WTC11 (cell line): ENCODE measurements around the gene ATP2A1. TPM values are rescaled to one million over a fixed set of nuclear protein-coding genes. Genes with fewer than 3 reads are reported as not detected.

Experiments used
- ATAC-seq: fragments of 200-7000 bp; cut with Tn5 transposase; 2 replicates; pipeline ENCODE4 v1.10.0; 2021; ENCODE audit warnings: mild to moderate bottlenecking, moderate library complexity
- CTCF ChIA-PET: fragments of 300-600 bp; sonication (Branson Sonifier 250); formaldehyde crosslinking; loops from one replicate; lab custom pipeline; 2021; ENCODE audit warnings: antibody characterized with exemption; lab: Charles Lee
- POLR2A ChIA-PET: fragments of 350-600 bp; sonication (Branson Sonifier 250); formaldehyde crosslinking; loops from one replicate; lab custom pipeline; 2021; ENCODE audit warnings: antibody characterized with exemption; lab: Charles Lee
- DNase-seq: peaks from one replicate; pipeline ENCODE4 v3.0.0; 2021; ENCODE audit warnings: low spot score
- H3K27ac Mint-ChIP-seq: 2 replicates; pipeline ENCODE4 v1.8.0; 2021; ENCODE audit warnings: mixed read lengths
- H3K27me3 Mint-ChIP-seq: 2 replicates; pipeline ENCODE4 v1.8.0; 2021; ENCODE audit warnings: low read depth, mild to moderate bottlenecking, moderate library complexity, mixed read lengths
- H3K36me3 Mint-ChIP-seq: 2 replicates; pipeline ENCODE4 v1.8.0; 2021; ENCODE audit warnings: mixed read lengths
- H3K4me1 Mint-ChIP-seq: 2 replicates; pipeline ENCODE4 v1.8.0; 2022; ENCODE audit warnings: mixed read lengths
- H3K4me3 Mint-ChIP-seq: 2 replicates; pipeline ENCODE4 v1.8.0; 2021; ENCODE audit warnings: mild to moderate bottlenecking, moderate library complexity, mixed read lengths
- H3K9me3 Mint-ChIP-seq: 2 replicates; pipeline ENCODE4 v1.8.0; 2021; ENCODE audit warnings: mixed read lengths
- ATF1 ChIP-seq: sonication (generic); formaldehyde crosslinking; IDR thresholded peaks from 2 replicates; pipeline ENCODE4 v1.8.1; 2023; ENCODE audit warnings: mild to moderate bottlenecking, moderate library complexity, missing genetic modification reagents
- ELF4 ChIP-seq: sonication (generic); formaldehyde crosslinking; IDR thresholded peaks from 2 replicates; pipeline ENCODE4 v1.8.1; 2022; ENCODE audit warnings: low read depth, mild to moderate bottlenecking, moderate library complexity, missing genetic modification reagents
- HMGA2 ChIP-seq: fragments of 250-450 bp; sonication (Bioruptor Pico); IDR thresholded peaks from 2 replicates; pipeline ENCODE4 v1.4.0; 2021; ENCODE audit warnings: mild to moderate bottlenecking, moderate library complexity
- KAT7 ChIP-seq: sonication (generic); formaldehyde crosslinking; IDR thresholded peaks from 2 replicates; pipeline ENCODE4 v1.8.1; 2023; ENCODE audit warnings: missing genetic modification reagents, mild to moderate bottlenecking, borderline replicate concordance
- NR1H2 ChIP-seq: sonication (generic); formaldehyde crosslinking; IDR thresholded peaks from 2 replicates; pipeline ENCODE4 v1.9.0; 2021; ENCODE audit warnings: mild to moderate bottlenecking, moderate library complexity, missing genetic modification reagents
- RELA ChIP-seq: sonication (generic); formaldehyde crosslinking; IDR thresholded peaks from 2 replicates; pipeline ENCODE4 v1.8.1; 2022; ENCODE audit warnings: missing genetic modification reagents, mild to moderate bottlenecking, borderline replicate concordance
- SMAD4 ChIP-seq: sonication (generic); formaldehyde crosslinking; IDR thresholded peaks from 2 replicates; pipeline ENCODE4 v1.8.0; 2022; ENCODE audit warnings: mild to moderate bottlenecking, missing genetic modification reagents
- ZNF317 ChIP-seq: sonication (generic); formaldehyde crosslinking; IDR thresholded peaks from 2 replicates; pipeline ENCODE4 v1.8.1; 2023; ENCODE audit warnings: low read depth, mild to moderate bottlenecking, moderate library complexity, missing genetic modification reagents, borderline replicate concordance
- ZNF416 ChIP-seq: fragments of 250-450 bp; sonication (Bioruptor Pico); IDR thresholded peaks from 2 replicates; pipeline ENCODE4 v1.9.0; 2021; ENCODE audit warnings: mild to moderate bottlenecking, inconsistent platforms
- total RNA-seq: library from RNA; stranded (reverse); gene quantifications from 3 replicates; pipeline ENCODE4 v1.2.3, GENCODE V29; 2021
- TF ChIP-seq, protein P1 (sequence below): fragments of 200-600 bp; IDR thresholded peaks from 2 replicates; pipeline ENCODE4 v1.8.0; 2022; ENCODE audit warnings: antibody characterized with exemption
- TF ChIP-seq, protein P2 (sequence below): sonication (generic); formaldehyde crosslinking; IDR thresholded peaks from 2 replicates; pipeline ENCODE4 v1.8.0; 2022; ENCODE audit warnings: missing genetic modification reagents
- TF ChIP-seq, protein P3 (sequence below): fragments of 250-450 bp; sonication (Bioruptor Pico); IDR thresholded peaks from 2 replicates; pipeline ENCODE4 v1.9.0; 2021; ENCODE audit warnings: mild to moderate bottlenecking, borderline replicate concordance
- TF ChIP-seq, protein P4 (sequence below): sonication (generic); formaldehyde crosslinking; IDR thresholded peaks from 2 replicates; pipeline ENCODE4 v1.8.0; 2022; ENCODE audit warnings: mild to moderate bottlenecking, missing genetic modification reagents
- TF ChIP-seq, protein P5 (sequence below): sonication (generic); formaldehyde crosslinking; IDR thresholded peaks from 2 replicates; pipeline ENCODE4 v1.8.1; 2022; ENCODE audit warnings: low read depth, mild to moderate bottlenecking, moderate library complexity, missing genetic modification reagents, borderline replicate concordance
- TF ChIP-seq, protein P6 (sequence below): sonication (generic); formaldehyde crosslinking; IDR thresholded peaks from 2 replicates; pipeline ENCODE4 v1.8.1; 2022; ENCODE audit warnings: mild to moderate bottlenecking, moderate library complexity, missing genetic modification reagents
- TF ChIP-seq, protein P7 (sequence below): fragments of 250-450 bp; sonication (Bioruptor Pico); IDR thresholded peaks from 2 replicates; pipeline ENCODE4 v1.9.0; 2021; ENCODE audit warnings: mild to moderate bottlenecking

ATP2A1 gene
- total RNA-seq, 1 experiment from 2014 or later, result 6.4 TPM

DNA sequence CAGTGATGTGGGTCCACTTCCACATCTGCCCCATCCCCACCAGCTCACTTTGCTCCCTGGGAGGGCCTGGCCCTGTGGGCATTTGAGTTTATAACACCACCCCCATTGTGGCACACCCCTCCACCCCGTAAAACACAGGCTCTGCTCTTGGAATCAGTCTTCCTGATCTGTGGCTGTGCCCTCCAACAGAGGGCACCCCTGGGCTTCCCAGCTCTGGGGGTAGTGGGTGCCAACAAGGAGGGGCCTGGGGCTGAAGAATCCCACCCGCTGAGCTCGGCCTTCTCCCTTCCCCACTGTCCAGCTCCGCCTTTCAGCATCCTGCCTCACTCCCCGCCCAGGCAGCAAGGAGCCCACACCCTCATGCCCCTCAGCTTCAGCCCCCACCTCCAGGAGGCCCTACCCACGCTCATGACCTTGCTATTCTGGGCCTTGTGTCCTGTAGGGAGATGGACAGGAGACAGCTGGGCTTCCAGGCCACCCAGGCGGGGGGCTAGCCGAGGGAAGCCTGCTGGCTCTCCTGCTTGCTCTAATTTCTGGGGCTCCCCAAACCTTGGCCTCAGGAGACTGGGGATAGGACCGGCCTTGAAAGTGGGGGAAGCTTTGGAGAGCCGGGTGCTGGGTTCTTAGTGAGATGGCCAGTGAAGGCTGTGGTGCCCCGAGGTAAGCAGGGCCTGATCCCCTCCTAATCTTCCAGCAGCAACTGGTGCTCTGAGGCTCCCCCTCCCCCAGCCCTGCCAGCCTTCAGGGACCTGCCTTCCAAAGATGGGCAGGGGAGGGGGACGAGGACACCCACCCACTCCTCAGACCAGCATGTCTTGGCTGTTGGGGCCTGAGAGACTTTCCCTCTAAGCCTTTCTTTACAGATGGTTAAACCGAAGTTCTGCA lies 2.9 kb upstream of the ATP2A1 start (continued):
- TF ChIP-seq, protein P1, sequence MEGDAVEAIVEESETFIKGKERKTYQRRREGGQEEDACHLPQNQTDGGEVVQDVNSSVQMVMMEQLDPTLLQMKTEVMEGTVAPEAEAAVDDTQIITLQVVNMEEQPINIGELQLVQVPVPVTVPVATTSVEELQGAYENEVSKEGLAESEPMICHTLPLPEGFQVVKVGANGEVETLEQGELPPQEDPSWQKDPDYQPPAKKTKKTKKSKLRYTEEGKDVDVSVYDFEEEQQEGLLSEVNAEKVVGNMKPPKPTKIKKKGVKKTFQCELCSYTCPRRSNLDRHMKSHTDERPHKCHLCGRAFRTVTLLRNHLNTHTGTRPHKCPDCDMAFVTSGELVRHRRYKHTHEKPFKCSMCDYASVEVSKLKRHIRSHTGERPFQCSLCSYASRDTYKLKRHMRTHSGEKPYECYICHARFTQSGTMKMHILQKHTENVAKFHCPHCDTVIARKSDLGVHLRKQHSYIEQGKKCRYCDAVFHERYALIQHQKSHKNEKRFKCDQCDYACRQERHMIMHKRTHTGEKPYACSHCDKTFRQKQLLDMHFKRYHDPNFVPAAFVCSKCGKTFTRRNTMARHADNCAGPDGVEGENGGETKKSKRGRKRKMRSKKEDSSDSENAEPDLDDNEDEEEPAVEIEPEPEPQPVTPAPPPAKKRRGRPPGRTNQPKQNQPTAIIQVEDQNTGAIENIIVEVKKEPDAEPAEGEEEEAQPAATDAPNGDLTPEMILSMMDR, result no peak
- TF ChIP-seq SMAD4 (CRISPR knock-in tag) (no peak), ZNF416 (CRISPR knock-in tag) (no peak), ZNF317 (CRISPR knock-in tag) (no peak)

DNA sequence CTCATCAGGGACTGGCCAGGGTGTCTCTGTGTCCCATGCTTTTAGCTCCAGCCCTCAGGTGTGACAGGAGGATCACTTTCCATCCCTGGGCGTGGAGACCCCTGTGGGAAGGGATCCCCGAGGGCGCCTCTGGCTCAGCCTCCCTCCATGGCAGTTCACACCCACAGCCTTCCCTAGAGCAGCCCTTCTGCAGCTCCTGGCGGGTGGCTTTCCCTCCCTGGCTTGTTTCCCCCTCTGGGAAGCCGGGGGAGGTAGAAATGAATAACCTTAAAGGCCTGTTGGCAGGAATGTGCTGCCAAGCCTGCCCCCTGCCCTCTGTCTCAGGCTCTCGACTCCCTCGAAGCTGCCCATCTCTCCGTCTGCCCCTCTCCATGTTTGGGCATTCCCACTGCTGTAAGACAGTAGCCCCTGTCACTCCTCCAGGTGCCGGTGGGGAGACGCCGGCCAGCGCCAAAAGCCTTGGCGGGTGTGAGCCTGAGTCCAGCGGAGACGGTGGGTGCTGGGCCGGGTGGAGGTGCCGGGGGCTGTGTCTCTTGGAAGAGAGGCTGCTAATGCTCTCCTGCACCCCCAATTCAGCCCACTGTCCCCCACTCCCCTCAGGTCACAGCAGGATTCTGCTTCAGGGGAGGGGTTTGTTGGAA lies 2.1 kb upstream of the ATP2A1 start:
- no peak overlapping the region for H3K4me3 Mint-ChIP-seq
- H3K9me3 Mint-ChIP-seq, result no peaks in the 10 kb centered on the region
- H3K4me1 Mint-ChIP-seq, result peaks cover 22% of the 10 kb centered on the region
- ChIA-PET POLR2A (interaction anchor here (1.2 kb wide), 2 partner anchors 18 to 55 kb away, joined by 3 to 4 read pairs; no protein-coding TSS in a partner anchor), CTCF (interaction anchor here (1.0 to 1.7 kb wide), 5 partner anchors 10 to 75 kb away, joined by 3 to 10 read pairs (median 4); partner anchors contain the start of gene NFATC2IP)
- H3K27me3 Mint-ChIP-seq, result peaks cover 15% of the 10 kb centered on the region
- H3K36me3 Mint-ChIP-seq, result peaks cover 2% of the 10 kb centered on the region; the same call in 1 of the 2 replicates
- DNase-seq, result no peak
- ATAC-seq, result no peak
- no peak overlapping the region for H3K27ac Mint-ChIP-seq
- TF ChIP-seq NR1H2 (CRISPR knock-in tag) (no peak), ELF4 (no peak), HMGA2 (no peak), RELA (CRISPR knock-in tag) (no peak), ATF1 (CRISPR knock-in tag) (no peak), KAT7 (CRISPR knock-in tag) (no peak)
- TF ChIP-seq, protein P2, sequence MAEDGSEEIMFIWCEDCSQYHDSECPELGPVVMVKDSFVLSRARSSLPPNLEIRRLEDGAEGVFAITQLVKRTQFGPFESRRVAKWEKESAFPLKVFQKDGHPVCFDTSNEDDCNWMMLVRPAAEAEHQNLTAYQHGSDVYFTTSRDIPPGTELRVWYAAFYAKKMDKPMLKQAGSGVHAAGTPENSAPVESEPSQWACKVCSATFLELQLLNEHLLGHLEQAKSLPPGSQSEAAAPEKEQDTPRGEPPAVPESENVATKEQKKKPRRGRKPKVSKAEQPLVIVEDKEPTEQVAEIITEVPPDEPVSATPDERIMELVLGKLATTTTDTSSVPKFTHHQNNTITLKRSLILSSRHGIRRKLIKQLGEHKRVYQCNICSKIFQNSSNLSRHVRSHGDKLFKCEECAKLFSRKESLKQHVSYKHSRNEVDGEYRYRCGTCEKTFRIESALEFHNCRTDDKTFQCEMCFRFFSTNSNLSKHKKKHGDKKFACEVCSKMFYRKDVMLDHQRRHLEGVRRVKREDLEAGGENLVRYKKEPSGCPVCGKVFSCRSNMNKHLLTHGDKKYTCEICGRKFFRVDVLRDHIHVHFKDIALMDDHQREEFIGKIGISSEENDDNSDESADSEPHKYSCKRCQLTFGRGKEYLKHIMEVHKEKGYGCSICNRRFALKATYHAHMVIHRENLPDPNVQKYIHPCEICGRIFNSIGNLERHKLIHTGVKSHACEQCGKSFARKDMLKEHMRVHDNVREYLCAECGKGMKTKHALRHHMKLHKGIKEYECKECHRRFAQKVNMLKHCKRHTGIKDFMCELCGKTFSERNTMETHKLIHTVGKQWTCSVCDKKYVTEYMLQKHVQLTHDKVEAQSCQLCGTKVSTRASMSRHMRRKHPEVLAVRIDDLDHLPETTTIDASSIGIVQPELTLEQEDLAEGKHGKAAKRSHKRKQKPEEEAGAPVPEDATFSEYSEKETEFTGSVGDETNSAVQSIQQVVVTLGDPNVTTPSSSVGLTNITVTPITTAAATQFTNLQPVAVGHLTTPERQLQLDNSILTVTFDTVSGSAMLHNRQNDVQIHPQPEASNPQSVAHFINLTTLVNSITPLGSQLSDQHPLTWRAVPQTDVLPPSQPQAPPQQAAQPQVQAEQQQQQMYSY (CRISPR knock-in tag), result no peak
- TF ChIP-seq, protein P3, sequence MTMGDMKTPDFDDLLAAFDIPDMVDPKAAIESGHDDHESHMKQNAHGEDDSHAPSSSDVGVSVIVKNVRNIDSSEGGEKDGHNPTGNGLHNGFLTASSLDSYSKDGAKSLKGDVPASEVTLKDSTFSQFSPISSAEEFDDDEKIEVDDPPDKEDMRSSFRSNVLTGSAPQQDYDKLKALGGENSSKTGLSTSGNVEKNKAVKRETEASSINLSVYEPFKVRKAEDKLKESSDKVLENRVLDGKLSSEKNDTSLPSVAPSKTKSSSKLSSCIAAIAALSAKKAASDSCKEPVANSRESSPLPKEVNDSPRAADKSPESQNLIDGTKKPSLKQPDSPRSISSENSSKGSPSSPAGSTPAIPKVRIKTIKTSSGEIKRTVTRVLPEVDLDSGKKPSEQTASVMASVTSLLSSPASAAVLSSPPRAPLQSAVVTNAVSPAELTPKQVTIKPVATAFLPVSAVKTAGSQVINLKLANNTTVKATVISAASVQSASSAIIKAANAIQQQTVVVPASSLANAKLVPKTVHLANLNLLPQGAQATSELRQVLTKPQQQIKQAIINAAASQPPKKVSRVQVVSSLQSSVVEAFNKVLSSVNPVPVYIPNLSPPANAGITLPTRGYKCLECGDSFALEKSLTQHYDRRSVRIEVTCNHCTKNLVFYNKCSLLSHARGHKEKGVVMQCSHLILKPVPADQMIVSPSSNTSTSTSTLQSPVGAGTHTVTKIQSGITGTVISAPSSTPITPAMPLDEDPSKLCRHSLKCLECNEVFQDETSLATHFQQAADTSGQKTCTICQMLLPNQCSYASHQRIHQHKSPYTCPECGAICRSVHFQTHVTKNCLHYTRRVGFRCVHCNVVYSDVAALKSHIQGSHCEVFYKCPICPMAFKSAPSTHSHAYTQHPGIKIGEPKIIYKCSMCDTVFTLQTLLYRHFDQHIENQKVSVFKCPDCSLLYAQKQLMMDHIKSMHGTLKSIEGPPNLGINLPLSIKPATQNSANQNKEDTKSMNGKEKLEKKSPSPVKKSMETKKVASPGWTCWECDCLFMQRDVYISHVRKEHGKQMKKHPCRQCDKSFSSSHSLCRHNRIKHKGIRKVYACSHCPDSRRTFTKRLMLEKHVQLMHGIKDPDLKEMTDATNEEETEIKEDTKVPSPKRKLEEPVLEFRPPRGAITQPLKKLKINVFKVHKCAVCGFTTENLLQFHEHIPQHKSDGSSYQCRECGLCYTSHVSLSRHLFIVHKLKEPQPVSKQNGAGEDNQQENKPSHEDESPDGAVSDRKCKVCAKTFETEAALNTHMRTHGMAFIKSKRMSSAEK (CRISPR knock-in tag), result no peak
- TF ChIP-seq, protein P4, sequence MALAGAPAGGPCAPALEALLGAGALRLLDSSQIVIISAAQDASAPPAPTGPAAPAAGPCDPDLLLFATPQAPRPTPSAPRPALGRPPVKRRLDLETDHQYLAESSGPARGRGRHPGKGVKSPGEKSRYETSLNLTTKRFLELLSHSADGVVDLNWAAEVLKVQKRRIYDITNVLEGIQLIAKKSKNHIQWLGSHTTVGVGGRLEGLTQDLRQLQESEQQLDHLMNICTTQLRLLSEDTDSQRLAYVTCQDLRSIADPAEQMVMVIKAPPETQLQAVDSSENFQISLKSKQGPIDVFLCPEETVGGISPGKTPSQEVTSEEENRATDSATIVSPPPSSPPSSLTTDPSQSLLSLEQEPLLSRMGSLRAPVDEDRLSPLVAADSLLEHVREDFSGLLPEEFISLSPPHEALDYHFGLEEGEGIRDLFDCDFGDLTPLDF (CRISPR knock-in tag), result no peak
- TF ChIP-seq, protein P5, sequence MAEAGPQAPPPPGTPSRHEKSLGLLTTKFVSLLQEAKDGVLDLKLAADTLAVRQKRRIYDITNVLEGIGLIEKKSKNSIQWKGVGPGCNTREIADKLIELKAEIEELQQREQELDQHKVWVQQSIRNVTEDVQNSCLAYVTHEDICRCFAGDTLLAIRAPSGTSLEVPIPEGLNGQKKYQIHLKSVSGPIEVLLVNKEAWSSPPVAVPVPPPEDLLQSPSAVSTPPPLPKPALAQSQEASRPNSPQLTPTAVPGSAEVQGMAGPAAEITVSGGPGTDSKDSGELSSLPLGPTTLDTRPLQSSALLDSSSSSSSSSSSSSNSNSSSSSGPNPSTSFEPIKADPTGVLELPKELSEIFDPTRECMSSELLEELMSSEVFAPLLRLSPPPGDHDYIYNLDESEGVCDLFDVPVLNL (CRISPR knock-in tag), result no peak
- TF ChIP-seq, protein P6, sequence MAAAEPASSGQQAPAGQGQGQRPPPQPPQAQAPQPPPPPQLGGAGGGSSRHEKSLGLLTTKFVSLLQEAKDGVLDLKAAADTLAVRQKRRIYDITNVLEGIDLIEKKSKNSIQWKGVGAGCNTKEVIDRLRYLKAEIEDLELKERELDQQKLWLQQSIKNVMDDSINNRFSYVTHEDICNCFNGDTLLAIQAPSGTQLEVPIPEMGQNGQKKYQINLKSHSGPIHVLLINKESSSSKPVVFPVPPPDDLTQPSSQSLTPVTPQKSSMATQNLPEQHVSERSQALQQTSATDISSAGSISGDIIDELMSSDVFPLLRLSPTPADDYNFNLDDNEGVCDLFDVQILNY (CRISPR knock-in tag), result no peak
- TF ChIP-seq, protein P7, sequence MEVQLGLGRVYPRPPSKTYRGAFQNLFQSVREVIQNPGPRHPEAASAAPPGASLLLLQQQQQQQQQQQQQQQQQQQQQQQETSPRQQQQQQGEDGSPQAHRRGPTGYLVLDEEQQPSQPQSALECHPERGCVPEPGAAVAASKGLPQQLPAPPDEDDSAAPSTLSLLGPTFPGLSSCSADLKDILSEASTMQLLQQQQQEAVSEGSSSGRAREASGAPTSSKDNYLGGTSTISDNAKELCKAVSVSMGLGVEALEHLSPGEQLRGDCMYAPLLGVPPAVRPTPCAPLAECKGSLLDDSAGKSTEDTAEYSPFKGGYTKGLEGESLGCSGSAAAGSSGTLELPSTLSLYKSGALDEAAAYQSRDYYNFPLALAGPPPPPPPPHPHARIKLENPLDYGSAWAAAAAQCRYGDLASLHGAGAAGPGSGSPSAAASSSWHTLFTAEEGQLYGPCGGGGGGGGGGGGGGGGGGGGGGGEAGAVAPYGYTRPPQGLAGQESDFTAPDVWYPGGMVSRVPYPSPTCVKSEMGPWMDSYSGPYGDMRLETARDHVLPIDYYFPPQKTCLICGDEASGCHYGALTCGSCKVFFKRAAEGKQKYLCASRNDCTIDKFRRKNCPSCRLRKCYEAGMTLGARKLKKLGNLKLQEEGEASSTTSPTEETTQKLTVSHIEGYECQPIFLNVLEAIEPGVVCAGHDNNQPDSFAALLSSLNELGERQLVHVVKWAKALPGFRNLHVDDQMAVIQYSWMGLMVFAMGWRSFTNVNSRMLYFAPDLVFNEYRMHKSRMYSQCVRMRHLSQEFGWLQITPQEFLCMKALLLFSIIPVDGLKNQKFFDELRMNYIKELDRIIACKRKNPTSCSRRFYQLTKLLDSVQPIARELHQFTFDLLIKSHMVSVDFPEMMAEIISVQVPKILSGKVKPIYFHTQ (CRISPR knock-in tag), result no peak
